ENCODE results near the gene VIL1.

Gene VIL1

GRCh38 chr2:218402491-218402901, 16.4 kb upstream of the VIL1 start:
- Histone ChIP-seq H3K9me3 (ENCODE audit: control insufficient read depth, low read length) (no peaks in the 10 kb centered on the region), H3K27me3 (ENCODE audit: control insufficient read depth, insufficient read depth, low read length) (no peaks in the 10 kb centered on the region), H3K9ac (ENCODE audit: low read length) (peak overlapping the region; percentile 65), H3K36me3 (ENCODE audit: control insufficient read depth, insufficient read depth, low read length) (peaks cover 7% of the 10 kb centered on the region), H3K4me1 (ENCODE audit: control insufficient read depth, insufficient read depth, low read length) (peaks cover 57% of the 10 kb centered on the region), H3K4me3 (ENCODE audit: low read length) (no peak overlapping the region)

DNA sequence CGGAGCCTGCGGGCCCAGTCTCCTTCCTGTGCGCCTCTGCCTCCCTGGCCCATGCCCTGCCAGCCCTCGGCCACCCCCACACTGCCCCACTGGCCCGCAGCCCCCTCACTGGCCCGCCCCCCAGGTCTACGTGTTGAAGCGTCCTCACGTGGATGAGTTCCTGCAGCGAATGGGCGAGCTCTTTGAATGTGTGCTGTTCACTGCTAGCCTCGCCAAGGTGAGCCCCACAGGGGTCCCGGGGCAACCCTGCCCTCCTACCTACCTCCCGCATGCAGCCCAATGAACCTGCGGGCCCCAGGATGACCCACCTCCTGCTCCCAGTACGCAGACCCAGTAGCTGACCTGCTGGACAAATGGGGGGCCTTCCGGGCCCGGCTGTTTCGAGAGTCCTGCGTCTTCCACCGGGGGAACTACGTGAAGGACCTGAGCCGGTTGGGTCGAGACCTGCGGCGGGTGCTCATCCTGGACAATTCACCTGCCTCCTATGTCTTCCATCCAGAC, 16.0 kb upstream of the VIL1 start:
- Histone ChIP-seq H3K9ac (ENCODE audit: low read length) (no peak overlapping the region), H3K9me3 (ENCODE audit: control insufficient read depth, low read length) (no peaks in the 10 kb centered on the region), H3K4me1 (ENCODE audit: control insufficient read depth, insufficient read depth, low read length) (peaks cover 58% of the 10 kb centered on the region), H3K27me3 (ENCODE audit: control insufficient read depth, insufficient read depth, low read length) (no peaks in the 10 kb centered on the region), H3K4me3 (ENCODE audit: low read length) (no peak overlapping the region), H3K36me3 (ENCODE audit: control insufficient read depth, insufficient read depth, low read length) (peaks cover 7% of the 10 kb centered on the region)

DNA sequence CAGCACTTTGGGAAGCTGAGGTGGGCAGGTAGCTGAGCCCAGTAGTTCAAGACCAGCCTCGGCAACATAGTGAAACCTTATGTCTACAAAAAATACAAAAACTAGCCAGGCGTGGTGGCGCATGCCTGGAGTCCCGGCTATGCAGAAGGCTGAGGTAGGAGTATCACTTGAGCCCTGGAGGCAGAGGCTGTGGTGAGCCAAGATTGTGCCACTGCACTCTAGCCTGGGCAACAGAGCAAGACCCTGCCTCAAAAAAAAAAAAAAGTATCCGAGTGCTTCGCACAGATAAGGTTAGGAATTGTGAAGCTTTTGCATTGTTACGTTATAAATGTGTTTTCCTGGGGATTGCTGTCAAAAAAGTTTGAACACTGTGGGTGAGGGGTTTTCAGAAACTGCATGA, 15.1 kb upstream of the VIL1 start:
- Histone ChIP-seq H3K27me3 (ENCODE audit: control insufficient read depth, insufficient read depth, low read length) (no peaks in the 10 kb centered on the region), H3K4me1 (ENCODE audit: control insufficient read depth, insufficient read depth, low read length) (peaks cover 54% of the 10 kb centered on the region), H3K4me3 (ENCODE audit: low read length) (no peak overlapping the region), H3K36me3 (ENCODE audit: control insufficient read depth, insufficient read depth, low read length) (peaks cover 7% of the 10 kb centered on the region), H3K9me3 (ENCODE audit: control insufficient read depth, low read length) (no peaks in the 10 kb centered on the region), H3K9ac (ENCODE audit: low read length) (no peak overlapping the region)

DNA sequence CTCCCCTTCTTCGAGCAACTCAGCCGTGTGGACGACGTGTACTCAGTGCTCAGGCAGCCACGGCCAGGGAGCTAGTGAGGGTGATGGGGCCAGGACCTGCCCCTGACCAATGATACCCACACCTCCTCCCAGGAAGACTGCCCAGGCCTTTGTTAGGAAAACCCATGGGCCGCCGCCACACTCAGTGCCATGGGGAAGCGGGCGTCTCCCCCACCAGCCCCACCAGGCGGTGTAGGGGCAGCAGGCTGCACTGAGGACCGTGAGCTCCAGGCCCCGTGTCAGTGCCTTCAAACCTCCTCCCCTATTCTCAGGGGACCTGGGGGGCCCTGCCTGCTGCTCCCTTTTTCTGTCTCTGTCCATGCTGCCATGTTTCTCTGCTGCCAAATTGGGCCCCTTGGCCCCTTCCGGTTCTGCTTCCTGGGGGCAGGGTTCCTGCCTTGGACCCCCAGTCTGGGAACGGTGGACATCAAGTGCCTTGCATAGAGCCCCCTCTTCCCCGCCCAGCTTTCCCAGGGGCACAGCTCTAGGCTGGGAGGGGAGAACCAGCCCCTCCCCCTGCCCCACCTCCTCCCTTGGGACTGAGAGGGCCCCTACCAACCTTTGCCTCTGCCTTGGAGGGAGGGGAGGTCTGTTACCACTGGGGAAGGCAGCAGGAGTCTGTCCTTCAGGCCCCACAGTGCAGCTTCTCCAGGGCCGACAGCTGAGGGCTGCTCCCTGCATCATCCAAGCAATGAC, 14.4 kb upstream of the VIL1 start:
- Histone ChIP-seq H3K36me3 (ENCODE audit: control insufficient read depth, insufficient read depth, low read length) (peaks cover 7% of the 10 kb centered on the region), H3K4me3 (ENCODE audit: low read length) (no peak overlapping the region), H3K4me1 (ENCODE audit: control insufficient read depth, insufficient read depth, low read length) (peaks cover 52% of the 10 kb centered on the region), H3K9ac (ENCODE audit: low read length) (peak overlapping the region; percentile 55), H3K27me3 (ENCODE audit: control insufficient read depth, insufficient read depth, low read length) (no peaks in the 10 kb centered on the region), H3K9me3 (ENCODE audit: control insufficient read depth, low read length) (no peaks in the 10 kb centered on the region)

DNA sequence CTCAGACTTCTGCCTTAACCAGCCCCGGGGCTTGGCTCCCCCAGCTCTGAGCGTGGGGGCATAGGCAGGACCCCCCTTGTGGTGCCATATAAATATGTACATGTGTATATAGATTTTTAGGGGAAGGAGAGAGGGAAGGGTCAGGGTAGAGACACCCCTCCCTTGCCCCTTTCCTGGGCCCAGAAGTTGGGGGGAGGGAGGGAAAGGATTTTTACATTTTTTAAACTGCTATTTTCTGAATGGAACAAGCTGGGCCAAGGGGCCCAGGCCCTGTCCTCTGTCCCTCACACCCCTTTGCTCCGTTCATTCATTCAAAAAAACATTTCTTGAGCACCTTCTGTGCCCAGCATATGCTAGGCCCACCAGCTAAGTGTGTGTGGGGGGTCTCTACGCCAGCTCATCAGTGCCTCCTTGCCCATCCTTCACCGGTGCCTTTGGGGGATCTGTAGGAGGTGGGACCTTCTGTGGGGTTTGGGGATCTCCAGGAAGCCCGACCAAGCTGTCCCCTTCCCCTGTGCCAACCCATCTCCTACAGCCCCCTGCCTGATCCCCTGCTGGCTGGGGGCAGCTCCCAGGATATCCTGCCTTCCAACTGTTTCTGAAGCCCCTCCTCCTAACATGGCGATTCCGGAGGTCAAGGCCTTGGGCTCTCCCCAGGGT, 13.7 kb upstream of the VIL1 start:
- Histone ChIP-seq H3K9me3 (ENCODE audit: control insufficient read depth, low read length) (no peaks in the 10 kb centered on the region), H3K4me3 (ENCODE audit: low read length) (peak overlapping the region; percentile 25), H3K9ac (ENCODE audit: low read length) (peak overlapping the region; percentile 55), H3K4me1 (ENCODE audit: control insufficient read depth, insufficient read depth, low read length) (peaks cover 52% of the 10 kb centered on the region), H3K36me3 (ENCODE audit: control insufficient read depth, insufficient read depth, low read length) (peaks cover 7% of the 10 kb centered on the region), H3K27me3 (ENCODE audit: control insufficient read depth, insufficient read depth, low read length) (no peaks in the 10 kb centered on the region)

DNA sequence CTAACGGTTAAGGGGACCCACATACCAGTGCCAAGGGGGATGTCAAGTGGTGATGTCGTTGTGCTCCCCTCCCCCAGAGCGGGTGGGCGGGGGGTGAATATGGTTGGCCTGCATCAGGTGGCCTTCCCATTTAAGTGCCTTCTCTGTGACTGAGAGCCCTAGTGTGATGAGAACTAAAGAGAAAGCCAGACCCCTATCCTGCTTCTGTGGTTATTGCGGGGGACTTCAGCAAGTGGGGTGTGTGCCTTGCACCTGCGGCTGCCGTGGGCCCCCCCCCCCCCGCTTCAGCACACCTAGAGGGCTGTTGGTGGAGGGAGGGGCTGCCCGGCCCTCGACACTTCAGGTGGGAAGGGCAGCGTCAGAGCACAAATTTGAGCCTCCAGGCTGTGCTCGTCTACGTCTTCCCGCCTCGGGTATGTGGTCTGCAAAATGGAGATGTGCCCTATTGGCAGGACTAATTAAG, 13.1 kb upstream of the VIL1 start:
- Histone ChIP-seq H3K9me3 (ENCODE audit: control insufficient read depth, low read length) (no peaks in the 10 kb centered on the region), H3K9ac (ENCODE audit: low read length) (peak overlapping the region; percentile 55), H3K36me3 (ENCODE audit: control insufficient read depth, insufficient read depth, low read length) (peaks cover 7% of the 10 kb centered on the region), H3K27me3 (ENCODE audit: control insufficient read depth, insufficient read depth, low read length) (no peaks in the 10 kb centered on the region), H3K4me3 (ENCODE audit: low read length) (peak overlapping the region; percentile 25), H3K4me1 (ENCODE audit: control insufficient read depth, insufficient read depth, low read length) (peaks cover 52% of the 10 kb centered on the region)

DNA sequence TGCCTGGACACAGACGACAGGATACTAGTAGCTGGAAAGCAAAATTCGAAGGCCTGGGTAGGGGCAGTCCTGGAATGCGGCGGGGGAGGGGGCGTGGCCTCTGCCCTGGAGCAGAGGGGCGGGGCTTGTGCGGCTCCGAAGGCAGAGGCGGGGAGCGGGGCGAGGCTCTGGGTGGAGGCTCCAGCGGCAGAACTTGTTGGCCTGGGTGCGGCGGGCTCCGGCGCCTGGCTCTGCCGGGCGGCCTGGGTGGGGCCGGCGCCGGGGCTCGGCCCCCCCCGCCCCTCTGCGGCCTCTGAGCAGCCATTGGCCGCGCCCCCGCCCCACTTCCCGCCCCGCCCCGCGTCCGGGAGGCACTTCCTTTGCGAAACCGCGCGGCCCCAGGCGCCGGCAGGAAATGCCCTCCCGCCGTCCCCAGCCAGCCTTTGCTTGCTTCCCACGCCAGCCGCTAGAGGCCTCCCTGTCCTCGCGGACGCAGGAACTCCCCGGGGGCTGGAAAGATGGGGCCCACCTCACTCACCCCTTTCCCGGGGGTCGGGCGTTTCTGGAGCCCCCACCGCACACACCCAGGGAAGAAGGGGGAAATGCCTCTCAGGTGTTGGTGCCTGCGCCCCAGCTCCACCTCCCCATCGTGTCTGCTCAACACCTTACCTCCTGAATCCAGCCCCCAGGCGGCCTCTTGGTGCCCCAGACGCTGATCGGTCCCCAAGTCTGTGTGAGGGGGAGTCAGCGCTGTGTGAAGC, 12.5 kb upstream of the VIL1 start:
- peaks cover 48% of the 10 kb centered on the region for H3K4me1 ChIP-seq (ENCODE audit: control insufficient read depth, insufficient read depth, low read length)
- peaks cover 7% of the 10 kb centered on the region for H3K36me3 ChIP-seq (ENCODE audit: control insufficient read depth, insufficient read depth, low read length)
- peak overlapping the region; percentile 25 for H3K4me3 ChIP-seq (ENCODE audit: low read length)
- no peaks in the 10 kb centered on the region for H3K9me3 ChIP-seq (ENCODE audit: control insufficient read depth, low read length)
- H3K27me3 ChIP-seq (ENCODE audit: control insufficient read depth, insufficient read depth, low read length): no peaks in the 10 kb centered on the region
- peak overlapping the region; percentile 55 for H3K9ac ChIP-seq (ENCODE audit: low read length)

DNA sequence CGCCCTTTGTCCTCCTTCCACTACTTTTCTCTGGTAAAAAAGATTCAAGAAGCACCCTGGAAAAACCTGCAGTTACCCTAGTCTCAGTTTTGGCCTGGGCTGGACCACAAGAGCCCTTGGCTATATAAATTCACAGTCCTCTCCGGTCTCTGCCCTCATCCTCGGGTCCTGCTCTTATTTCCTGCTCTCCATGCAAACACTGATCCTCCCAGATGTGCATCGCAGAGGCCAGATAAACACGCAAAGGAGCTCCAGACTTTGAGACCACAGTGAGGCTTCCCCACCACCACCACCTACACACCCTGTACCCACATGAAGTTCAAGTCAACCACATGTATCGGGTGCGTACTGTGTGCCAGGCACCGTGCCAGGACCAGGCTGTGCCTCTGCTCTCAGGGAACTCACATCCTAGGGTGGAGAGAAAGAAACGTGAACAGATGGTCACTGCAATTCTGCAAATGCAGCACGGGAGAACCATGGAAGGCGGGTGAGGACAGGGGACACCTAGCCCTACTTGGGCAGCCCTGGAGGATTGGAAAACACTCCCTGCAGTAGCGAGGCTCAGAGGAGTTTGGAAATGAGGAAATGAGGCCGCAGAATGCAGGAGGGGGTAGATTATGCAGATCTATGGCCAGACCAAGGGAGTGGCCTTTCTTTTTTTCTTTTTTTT, 11.8 kb upstream of the VIL1 start:
- Histone ChIP-seq H3K4me1 (ENCODE audit: control insufficient read depth, insufficient read depth, low read length) (peaks cover 41% of the 10 kb centered on the region), H3K9me3 (ENCODE audit: control insufficient read depth, low read length) (no peaks in the 10 kb centered on the region), H3K36me3 (ENCODE audit: control insufficient read depth, insufficient read depth, low read length) (peaks cover 7% of the 10 kb centered on the region), H3K4me3 (ENCODE audit: low read length) (peak overlapping the region; percentile 12), H3K9ac (ENCODE audit: low read length) (peak overlapping the region; percentile 11), H3K27me3 (ENCODE audit: control insufficient read depth, insufficient read depth, low read length) (no peaks in the 10 kb centered on the region)

DNA sequence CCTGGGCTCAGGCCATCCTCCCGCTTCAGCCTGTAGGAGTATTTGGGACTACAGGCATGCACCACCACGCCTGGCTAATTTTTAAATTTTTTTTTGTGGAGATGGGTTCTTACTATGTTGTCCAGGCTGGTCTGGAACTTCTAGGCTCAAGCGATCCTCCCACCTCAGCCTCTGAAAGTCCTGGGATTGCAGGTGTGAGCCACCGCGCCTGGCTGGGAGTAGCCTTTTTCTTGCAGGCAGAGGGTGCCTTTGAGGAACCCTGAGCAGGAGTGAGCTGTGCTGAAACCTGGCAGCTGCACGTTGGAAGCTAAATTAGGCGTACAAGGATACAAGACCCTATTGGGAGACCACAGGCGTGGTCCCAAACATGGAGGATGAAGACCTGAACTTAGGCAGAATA, 11.2 kb upstream of the VIL1 start:
- Histone ChIP-seq H3K4me3 (ENCODE audit: low read length) (no peak overlapping the region), H3K27me3 (ENCODE audit: control insufficient read depth, insufficient read depth, low read length) (no peaks in the 10 kb centered on the region), H3K36me3 (ENCODE audit: control insufficient read depth, insufficient read depth, low read length) (peaks cover 7% of the 10 kb centered on the region), H3K9me3 (ENCODE audit: control insufficient read depth, low read length) (no peaks in the 10 kb centered on the region), H3K4me1 (ENCODE audit: control insufficient read depth, insufficient read depth, low read length) (peaks cover 36% of the 10 kb centered on the region), H3K9ac (ENCODE audit: low read length) (no peak overlapping the region)

DNA sequence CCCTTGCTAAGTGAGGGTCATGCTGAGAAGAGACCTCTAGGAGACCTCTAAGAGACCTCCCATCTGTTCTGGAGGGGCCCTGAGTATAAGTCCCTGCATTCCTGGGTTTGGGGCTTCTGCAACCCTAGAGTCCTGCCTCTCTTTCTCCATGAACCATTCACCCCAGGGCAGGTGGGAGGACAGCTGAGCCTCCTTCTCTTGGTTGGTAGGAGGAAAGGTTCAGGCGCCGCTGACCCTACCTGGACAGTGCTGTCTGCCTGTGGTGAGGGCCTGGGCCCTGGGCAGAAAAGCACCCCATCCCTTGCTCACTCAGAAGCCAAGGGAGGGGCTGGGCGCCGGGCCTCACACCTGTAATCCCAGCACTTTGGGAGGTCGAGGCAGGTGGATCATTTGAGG, 604 bp upstream of the VIL1 start:
- Histone ChIP-seq H3K27me3 (ENCODE audit: control insufficient read depth, insufficient read depth, low read length) (no peaks in the 10 kb centered on the region), H3K36me3 (ENCODE audit: control insufficient read depth, insufficient read depth, low read length) (no peaks in the 10 kb centered on the region), H3K4me3 (ENCODE audit: low read length) (no peak overlapping the region), H3K9me3 (ENCODE audit: control insufficient read depth, low read length) (no peaks in the 10 kb centered on the region), H3K9ac (ENCODE audit: low read length) (no peak overlapping the region), H3K4me1 (ENCODE audit: control insufficient read depth, insufficient read depth, low read length) (peaks cover 32% of the 10 kb centered on the region)

- H3K9ac ChIP-seq (ENCODE audit: low read length): peak overlapping the region; percentile 70
- no peaks in the 10 kb centered on the region for H3K27me3 ChIP-seq (ENCODE audit: control insufficient read depth, insufficient read depth, low read length)
- peak overlapping the region; percentile 71 for H3K4me3 ChIP-seq (ENCODE audit: low read length)
- H3K36me3 ChIP-seq (ENCODE audit: control insufficient read depth, insufficient read depth, low read length): no peaks in the 10 kb centered on the region
- H3K4me1 ChIP-seq (ENCODE audit: control insufficient read depth, insufficient read depth, low read length): peaks cover 32% of the 10 kb centered on the region
- no peaks in the 10 kb centered on the region for H3K9me3 ChIP-seq (ENCODE audit: control insufficient read depth, low read length)
Observed at GRCh38 chr2:218419630-218420216, 800 bp downstream of the VIL1 start.

Data from mucosa of stomach (tissue), 1 donor.